ENCODE results near the gene MX2.

- TF ChIP-seq, protein P1, sequence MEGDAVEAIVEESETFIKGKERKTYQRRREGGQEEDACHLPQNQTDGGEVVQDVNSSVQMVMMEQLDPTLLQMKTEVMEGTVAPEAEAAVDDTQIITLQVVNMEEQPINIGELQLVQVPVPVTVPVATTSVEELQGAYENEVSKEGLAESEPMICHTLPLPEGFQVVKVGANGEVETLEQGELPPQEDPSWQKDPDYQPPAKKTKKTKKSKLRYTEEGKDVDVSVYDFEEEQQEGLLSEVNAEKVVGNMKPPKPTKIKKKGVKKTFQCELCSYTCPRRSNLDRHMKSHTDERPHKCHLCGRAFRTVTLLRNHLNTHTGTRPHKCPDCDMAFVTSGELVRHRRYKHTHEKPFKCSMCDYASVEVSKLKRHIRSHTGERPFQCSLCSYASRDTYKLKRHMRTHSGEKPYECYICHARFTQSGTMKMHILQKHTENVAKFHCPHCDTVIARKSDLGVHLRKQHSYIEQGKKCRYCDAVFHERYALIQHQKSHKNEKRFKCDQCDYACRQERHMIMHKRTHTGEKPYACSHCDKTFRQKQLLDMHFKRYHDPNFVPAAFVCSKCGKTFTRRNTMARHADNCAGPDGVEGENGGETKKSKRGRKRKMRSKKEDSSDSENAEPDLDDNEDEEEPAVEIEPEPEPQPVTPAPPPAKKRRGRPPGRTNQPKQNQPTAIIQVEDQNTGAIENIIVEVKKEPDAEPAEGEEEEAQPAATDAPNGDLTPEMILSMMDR (IDR thresholded peaks at IDR 0.05; ENCODE audit: poor library complexity, severe bottlenecking): no peak
- TF ChIP-seq EP300 (conservative IDR thresholded peaks at IDR 0.05; ENCODE audit: poor library complexity, severe bottlenecking): no peak
- no peak for TF ChIP-seq EZH2 (IDR thresholded peaks at IDR 0.05; ENCODE audit: borderline replicate concordance, insufficient read depth, low read length, poor library complexity, severe bottlenecking)
- TF ChIP-seq POLR2AphosphoS5 (IDR thresholded peaks at IDR 0.05): no peak
- TF ChIP-seq SMC3 (conservative IDR thresholded peaks at IDR 0.05; ENCODE audit: poor library complexity): no peak
Measured at GRCh38 chr21:41393876-41394465, 32.1 kb downstream of the MX2 start.

All from neural cell (in vitro differentiated cells).